CD14-positive monocyte (primary cell): ENCODE data around the gene TGM2. TPM values are rescaled to one million over a fixed set of nuclear protein-coding genes. Genes with fewer than 3 reads are reported as not detected.

Experiments used
- DNase-seq, 3 donors: peaks; one replicate each; pipeline ENCODE4 v3.0.0-alpha.2; 2011 to 2022
- H2AFZ ChIP-seq: 2 replicates; pipeline ENCODE4 v1.6.0; 2012; ENCODE audit warnings: mild to moderate bottlenecking, low read depth, low read length, inconsistent platforms; ENCODE audit not compliant: insufficient read depth, poor library complexity, severe bottlenecking
- H3K27ac ChIP-seq, 2 donors: 1 replicate in 1 of 2; 2 replicates in 1 of 2; pipeline ENCODE4 v1.5.1; 2012 to 2013; ENCODE audit warnings: low read length in 2 of 2, control low read depth in 1 of 2, inconsistent platforms in 1 of 2, low read depth in 1 of 2, mild to moderate bottlenecking in 1 of 2
- H3K27me3 ChIP-seq, 2 donors: one replicate each; pipeline versions ENCODE4 v1.6.0 to v1.6.1; 2011 to 2013; ENCODE audit warnings: low read length in 2 of 2; ENCODE audit not compliant: control insufficient read depth in 2 of 2, insufficient read depth in 2 of 2
- H3K36me3 ChIP-seq, 2 donors: replicated peaks in 1 of 2; 1 replicate in 1 of 2; 2 replicates in 1 of 2; pipeline versions ENCODE4 v1.5.1 to v1.6.1; 2012 to 2013; ENCODE audit warnings: low read length in 2 of 2, control low read depth in 1 of 2, inconsistent platforms in 1 of 2, mild to moderate bottlenecking in 1 of 2; ENCODE audit not compliant: insufficient read depth in 2 of 2, control insufficient read depth in 1 of 2
- H3K4me1 ChIP-seq, 2 donors: 1 replicate in 1 of 2; 2 replicates in 1 of 2; pipeline versions ENCODE4 v1.5.1 to v1.6.1; 2012 to 2013; ENCODE audit warnings: low read length in 2 of 2, control low read depth in 1 of 2, inconsistent platforms in 1 of 2, mild to moderate bottlenecking in 1 of 2, moderate library complexity in 1 of 2; ENCODE audit not compliant: insufficient read depth in 2 of 2, control insufficient read depth in 1 of 2
- H3K4me2 ChIP-seq: replicated peaks from 2 replicates; pipeline ENCODE3; 2012; ENCODE audit warnings: low read length, moderate library complexity, mild to moderate bottlenecking; ENCODE audit not compliant: poor library complexity, severe bottlenecking; ENCODE audit errors: extremely low read depth
- H3K4me3 ChIP-seq, 3 experiments: fragments of 200-600 bp in 1 of 3; sonication (generic) in 1 of 3; replicated peaks in 1 of 3; 1 replicate in 2 of 3; 2 replicates in 1 of 3; pipeline ENCODE4 v1.5.1; 2011 to 2013; ENCODE audit warnings: low read length in 3 of 3, mild to moderate bottlenecking in 3 of 3, control low read depth in 2 of 3, low read depth in 2 of 3, inconsistent platforms in 1 of 3, moderate library complexity in 1 of 3
- H3K79me2 ChIP-seq: 2 replicates; pipeline ENCODE4 v1.6.0; 2012; ENCODE audit warnings: mild to moderate bottlenecking, control low read depth, inconsistent platforms, low read length, moderate library complexity; ENCODE audit not compliant: insufficient read depth
- H3K9ac ChIP-seq: 2 replicates; pipeline ENCODE4 v1.6.0; 2017; ENCODE audit warnings: low read length, mild to moderate bottlenecking; ENCODE audit not compliant: insufficient read depth, poor library complexity, severe bottlenecking
- H3K9me3 ChIP-seq, 2 donors: replicated peaks in 1 of 2; 1 replicate in 1 of 2; 2 replicates in 1 of 2; pipeline versions ENCODE4 v1.5.1 to v1.6.1; 2012 to 2013; ENCODE audit warnings: low read length in 2 of 2, control low read depth in 1 of 2; ENCODE audit not compliant: control insufficient read depth in 1 of 2, insufficient read depth in 1 of 2
- H4K20me1 ChIP-seq: 2 replicates; pipeline ENCODE4 v1.6.0; 2012; ENCODE audit warnings: mild to moderate bottlenecking, low read length, control low read depth, moderate library complexity; ENCODE audit not compliant: insufficient read depth
- H3K27ac Mint-ChIP-seq, 7 donors: one replicate each; pipeline ENCODE4 v1.8.0; 2020; ENCODE audit warnings: mild to moderate bottlenecking in 7 of 7, mixed read lengths in 7 of 7, moderate library complexity in 6 of 7, inconsistent platforms in 2 of 7
- H3K27me3 Mint-ChIP-seq, 3 donors: one replicate each; pipeline ENCODE4 v1.8.0; 2021 to 2022; ENCODE audit warnings: low read depth in 3 of 3, mild to moderate bottlenecking in 3 of 3, mixed read lengths in 3 of 3, moderate library complexity in 3 of 3, inconsistent platforms in 1 of 3
- H3K36me3 Mint-ChIP-seq, 2 donors: one replicate each; pipeline ENCODE4 v1.8.0; 2020; ENCODE audit warnings: mixed read lengths in 2 of 2, inconsistent platforms in 1 of 2, mild to moderate bottlenecking in 1 of 2
- H3K4me1 Mint-ChIP-seq: one replicate; pipeline ENCODE4 v1.8.0; 2020; ENCODE audit warnings: mild to moderate bottlenecking, mixed read lengths
- H3K4me3 Mint-ChIP-seq, 2 donors: one replicate each; pipeline ENCODE4 v1.8.0; 2020; ENCODE audit warnings: mild to moderate bottlenecking in 2 of 2, mixed read lengths in 2 of 2, moderate library complexity in 1 of 2
- H3K9me3 Mint-ChIP-seq, 7 donors: one replicate each; pipeline ENCODE4 v1.8.0; 2020 to 2022; ENCODE audit warnings: mixed read lengths in 7 of 7, mild to moderate bottlenecking in 6 of 7, moderate library complexity in 6 of 7, inconsistent platforms in 2 of 7
- WGBS: methylation state at CpG from one replicate; pipeline ENCODE4 v1.1.5; 2013; ENCODE audit warnings: missing lambda C conversion rate; ENCODE audit not compliant: insufficient coverage; 5-methylcytosine and 5-hydroxymethylcytosine counted together
- intact Hi-C, 2 donors: fragments of 100-400 bp; cut with micrococcal nuclease; formaldehyde crosslinking; loops; one replicate each; pipeline versions ENCODE4 v1.15.0 to v1.15.1; 2023
- polyA plus RNA-seq, 3 donors: library from polyadenylated mRNA; depleted of rRNA in 1 of 3; unstranded in 2 of 3; stranded (reverse) in 1 of 3; fragments of 300-500 nt in 2 of 3; fragments of >200 nt in 1 of 3; fragmentation: Illumina TruSeq in 2 of 3; gene quantifications; 1 replicate in 2 of 3; 2 replicates in 1 of 3; pipeline ENCODE4 v1.2.3, GENCODE V29; 2012 to 2021
- TF ChIP-seq, protein P1 (sequence below): fragments of 200-600 bp; IDR thresholded peaks from one replicate; pipeline ENCODE4 v1.8.0; 2022; ENCODE audit warnings: antibody characterized with exemption, mild to moderate bottlenecking

The TGM2 gene
- polyA plus RNA-seq, 3 donors, result 0.47 to 1.7 (median 1.6) TPM

DNA sequence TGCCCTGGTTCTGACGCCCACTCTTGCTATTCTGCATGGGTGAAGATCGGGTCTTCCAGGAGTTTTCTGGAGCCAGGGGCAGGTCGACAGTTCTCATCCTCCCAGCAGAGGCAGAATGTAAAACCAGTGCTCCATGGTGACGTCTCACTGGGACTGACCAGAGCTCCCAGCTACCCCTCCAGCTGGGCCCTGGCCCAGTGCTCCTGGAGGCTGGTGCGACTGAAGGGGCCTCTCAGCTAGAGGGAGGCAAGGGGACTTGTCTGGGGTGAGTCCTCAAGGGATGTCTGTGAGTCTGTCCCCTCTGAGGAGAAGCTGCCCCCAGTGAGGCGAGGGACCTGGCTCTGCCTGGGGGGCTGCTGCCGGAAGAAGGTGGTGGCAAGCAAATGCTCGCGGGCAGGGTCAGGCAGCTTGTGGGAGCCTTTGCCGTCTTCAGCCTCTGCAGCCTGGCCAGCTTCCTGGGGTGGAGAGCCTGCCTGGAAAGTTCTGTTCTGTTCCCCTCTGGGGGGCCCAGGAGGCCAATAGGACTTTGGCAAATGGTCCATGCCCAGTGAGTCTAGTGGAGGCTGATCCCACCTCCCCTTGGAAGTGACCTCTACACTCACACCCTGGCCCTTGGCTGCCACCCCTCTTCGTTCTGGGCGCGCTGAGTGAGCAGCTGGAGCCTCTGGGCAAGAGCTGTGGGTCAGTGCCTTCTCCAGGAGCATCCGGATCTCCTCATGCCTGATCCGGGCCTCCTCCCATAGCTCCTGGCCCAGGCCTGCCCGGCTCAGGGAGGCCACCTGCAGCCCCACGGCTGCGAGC, 47.9 kb upstream of the TGM2 start:
- peaks cover 0 to 2% (median 0%) of the 10 kb centered on the region in 7 donors for H3K9me3 Mint-ChIP-seq
- H3K27ac Mint-ChIP-seq, result no peak overlapping the region
- H3K4me1 Mint-ChIP-seq, result peaks cover 21% of the 10 kb centered on the region
- Histone ChIP-seq H3K9ac (no peak overlapping the region), H3K27ac (no peak overlapping the region), H3K36me3 (no peaks in the 10 kb centered on the region), H3K79me2 (no peaks in the 10 kb centered on the region), H3K9me3 (no peaks in the 10 kb centered on the region), H3K4me2 (no peak overlapping the region), H2AFZ (no peak overlapping the region), H3K27me3 (no peaks in the 10 kb centered on the region), H3K4me1 (peaks cover 10 to 11% of the 10 kb centered on the region in 2 donors), H3K4me3 (no peak overlapping the region), H4K20me1 (no peaks in the 10 kb centered on the region)
- no peak for DNase-seq
- H3K4me3 Mint-ChIP-seq, result no peak overlapping the region
- no peaks in the 10 kb centered on the region for H3K36me3 Mint-ChIP-seq
- intact Hi-C loops, result no loop called here
- 85% methylated on average over 15 of the region's 18 CpGs for WGBS
- H3K27me3 Mint-ChIP-seq, result peaks cover 3 to 8% (median 6%) of the 10 kb centered on the region in 3 donors
- TF ChIP-seq, protein P1, sequence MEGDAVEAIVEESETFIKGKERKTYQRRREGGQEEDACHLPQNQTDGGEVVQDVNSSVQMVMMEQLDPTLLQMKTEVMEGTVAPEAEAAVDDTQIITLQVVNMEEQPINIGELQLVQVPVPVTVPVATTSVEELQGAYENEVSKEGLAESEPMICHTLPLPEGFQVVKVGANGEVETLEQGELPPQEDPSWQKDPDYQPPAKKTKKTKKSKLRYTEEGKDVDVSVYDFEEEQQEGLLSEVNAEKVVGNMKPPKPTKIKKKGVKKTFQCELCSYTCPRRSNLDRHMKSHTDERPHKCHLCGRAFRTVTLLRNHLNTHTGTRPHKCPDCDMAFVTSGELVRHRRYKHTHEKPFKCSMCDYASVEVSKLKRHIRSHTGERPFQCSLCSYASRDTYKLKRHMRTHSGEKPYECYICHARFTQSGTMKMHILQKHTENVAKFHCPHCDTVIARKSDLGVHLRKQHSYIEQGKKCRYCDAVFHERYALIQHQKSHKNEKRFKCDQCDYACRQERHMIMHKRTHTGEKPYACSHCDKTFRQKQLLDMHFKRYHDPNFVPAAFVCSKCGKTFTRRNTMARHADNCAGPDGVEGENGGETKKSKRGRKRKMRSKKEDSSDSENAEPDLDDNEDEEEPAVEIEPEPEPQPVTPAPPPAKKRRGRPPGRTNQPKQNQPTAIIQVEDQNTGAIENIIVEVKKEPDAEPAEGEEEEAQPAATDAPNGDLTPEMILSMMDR, result no peak

DNA sequence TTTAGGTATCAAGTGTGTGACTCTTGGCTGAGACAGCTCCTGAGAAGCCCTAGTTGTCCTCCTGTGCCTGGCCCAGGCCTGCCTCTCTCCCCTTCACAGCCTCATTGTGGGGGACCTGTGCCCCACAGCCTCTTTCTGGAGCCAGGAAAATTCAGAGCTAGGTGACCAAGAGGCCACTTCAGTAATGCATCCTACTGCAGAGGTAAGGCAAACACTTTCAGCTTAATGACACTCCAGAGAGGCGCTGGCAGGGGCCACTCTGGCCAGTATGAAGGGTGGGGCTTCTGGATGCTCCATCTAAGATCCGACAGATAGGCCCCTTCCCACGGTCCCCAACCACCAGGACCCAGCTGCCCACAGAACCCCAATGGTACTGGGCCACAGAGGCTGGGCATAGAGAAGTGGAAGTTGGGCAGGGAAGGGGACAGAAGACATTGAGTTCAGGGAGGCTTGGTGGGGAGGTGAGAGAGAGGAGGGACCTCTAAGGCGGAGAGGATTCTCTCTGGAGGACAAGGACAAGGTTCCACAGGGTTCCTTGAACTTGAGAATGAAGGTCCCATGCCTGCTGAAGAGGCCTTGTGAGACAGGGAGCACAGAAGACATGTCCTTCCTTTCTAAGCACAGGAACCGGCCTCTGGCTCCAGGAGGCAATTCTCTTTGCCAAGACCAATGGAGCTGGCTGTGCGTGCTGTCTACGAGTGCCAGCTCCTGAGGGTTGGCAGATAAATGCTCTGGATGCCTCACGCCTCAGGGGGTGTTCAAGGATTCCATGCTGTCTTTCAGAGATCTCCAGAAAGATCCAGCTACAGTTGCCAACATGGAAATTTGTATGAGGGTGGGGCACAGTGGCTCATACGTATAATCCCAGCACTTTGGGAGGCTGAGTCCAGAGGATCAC, 46.4 kb upstream of the TGM2 start:
- Histone ChIP-seq H3K36me3 (no peaks in the 10 kb centered on the region), H3K9ac (no peak overlapping the region), H3K27me3 (no peaks in the 10 kb centered on the region), H3K4me2 (no peak overlapping the region), H3K9me3 (no peaks in the 10 kb centered on the region), H2AFZ (no peak overlapping the region), H3K4me1 (peaks cover 14 to 18% of the 10 kb centered on the region in 2 donors), H3K4me3 (no peak overlapping the region), H3K79me2 (no peaks in the 10 kb centered on the region), H4K20me1 (no peaks in the 10 kb centered on the region), H3K27ac (no peak overlapping the region)
- H3K4me3 Mint-ChIP-seq, result no peak overlapping the region
- peak overlapping the region; percentile 48 to 91 (median 74) for H3K27ac Mint-ChIP-seq
- no peak for DNase-seq
- intact Hi-C loops, result no loop called here
- H3K27me3 Mint-ChIP-seq, result peaks cover 3 to 6% (median 5%) of the 10 kb centered on the region in 3 donors
- H3K9me3 Mint-ChIP-seq, result peaks cover 0 to 2% (median 0%) of the 10 kb centered on the region in 7 donors
- H3K36me3 Mint-ChIP-seq, result no peaks in the 10 kb centered on the region
- peaks cover 21% of the 10 kb centered on the region for H3K4me1 Mint-ChIP-seq
- WGBS, result 97% methylated on average over 5 of the region's 9 CpGs
- TF ChIP-seq, protein P1, result no peak
